Activated naive CD8-positive, alpha-beta T cell (primary cell): ENCODE results near the gene PHEX.

Experiments used
- H3K27ac Mint-ChIP-seq: one replicate; pipeline ENCODE4 v1.8.0; 2021; ENCODE audit warnings: mixed read lengths
- H3K27me3 Mint-ChIP-seq: one replicate; pipeline ENCODE4 v1.8.0; 2021; ENCODE audit warnings: mixed read lengths
- H3K36me3 Mint-ChIP-seq: one replicate; pipeline ENCODE4 v1.8.0; 2021; ENCODE audit warnings: mixed read lengths
- H3K4me1 Mint-ChIP-seq: one replicate; pipeline ENCODE4 v1.8.0; 2021; ENCODE audit warnings: low read depth, mixed read lengths
- H3K4me3 Mint-ChIP-seq: one replicate; pipeline ENCODE4 v1.8.0; 2021; ENCODE audit warnings: mild to moderate bottlenecking, mixed read lengths
- H3K9me3 Mint-ChIP-seq: one replicate; pipeline ENCODE4 v1.8.0; 2021; ENCODE audit warnings: low read depth, mixed read lengths

PHEX gene

DNA sequence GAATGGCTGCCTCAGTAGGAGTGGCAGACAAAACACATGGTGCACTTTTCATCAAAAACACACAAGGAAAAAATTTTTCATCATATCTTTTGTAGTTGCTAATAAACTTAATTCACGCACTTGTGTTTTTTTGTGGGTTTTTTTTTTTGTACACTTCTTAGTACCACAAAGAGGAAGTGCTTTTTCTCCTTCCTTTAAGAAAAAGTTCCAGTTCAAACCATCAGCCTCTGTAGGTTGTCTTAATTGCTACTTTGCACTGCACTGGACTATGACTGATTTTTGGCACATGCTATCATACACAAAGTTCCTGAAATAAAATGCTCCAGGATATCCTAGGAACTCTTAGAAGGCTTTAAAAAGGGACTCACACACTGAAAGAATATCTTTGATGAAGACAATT is at the start of gene PHEX:
Gene PHEX, plus strand, starts transcription at position 242 of the 400 bp plus-strand sequence. CDS start 681 bp downstream, outside the sequence.
- H3K27me3 Mint-ChIP-seq = no peaks in the 10 kb centered on the region
- H3K36me3 Mint-ChIP-seq = no peaks in the 10 kb centered on the region
- H3K4me1 Mint-ChIP-seq = peaks cover 12% of the 10 kb centered on the region
- no peak within 1 kb of the TSS for H3K27ac Mint-ChIP-seq
- no peak within 1 kb of the TSS for H3K4me3 Mint-ChIP-seq
- no peaks in the 10 kb centered on the region for H3K9me3 Mint-ChIP-seq

DNA sequence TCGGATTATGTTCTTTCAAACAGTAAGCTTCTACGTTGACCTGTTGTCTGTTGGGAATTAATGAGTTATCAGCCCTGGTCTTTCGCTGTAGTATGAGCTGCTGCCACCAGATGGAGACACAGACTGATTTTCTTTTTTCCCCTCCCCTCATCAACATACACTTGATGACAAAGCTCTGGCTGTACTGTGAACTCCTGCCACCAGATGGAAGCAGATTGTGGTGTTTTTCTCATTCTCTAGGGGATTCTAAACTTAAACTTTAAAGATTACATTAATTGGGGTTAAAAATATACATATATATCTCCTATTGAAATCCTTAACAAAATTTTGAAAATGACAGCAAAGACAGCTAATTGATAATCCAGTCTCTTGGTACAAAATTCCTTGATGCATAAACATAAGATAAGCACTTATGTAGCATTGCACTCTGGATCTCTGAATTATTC is 46.8 kb upstream of the PHEX start:
- Mint-ChIP-seq H3K36me3 (peaks cover 8% of the 10 kb centered on the region), H3K9me3 (no peaks in the 10 kb centered on the region), H3K27ac (peak overlapping the region; percentile 19), H3K4me1 (peaks cover 14% of the 10 kb centered on the region), H3K4me3 (no peak overlapping the region), H3K27me3 (no peaks in the 10 kb centered on the region)

DNA sequence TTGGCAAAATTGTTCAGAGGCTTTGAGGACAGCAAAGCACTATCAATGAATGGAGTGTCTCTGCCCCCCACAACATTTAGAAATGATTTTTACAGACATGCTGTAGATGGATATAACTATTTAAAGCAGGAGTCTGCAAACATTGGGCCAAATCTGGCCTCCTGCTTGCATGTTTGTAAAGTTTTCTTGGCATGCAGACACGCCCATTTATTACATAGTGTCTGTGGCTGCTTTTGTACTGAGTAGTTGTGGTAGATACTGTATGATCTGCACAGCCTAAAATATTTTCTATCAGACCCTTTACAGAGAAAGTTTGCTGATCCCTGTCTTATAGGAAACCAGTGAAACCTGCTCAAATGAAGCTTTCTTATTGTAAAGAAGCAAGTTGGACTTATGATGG is 45.5 kb upstream of the PHEX start:
- Mint-ChIP-seq H3K36me3 (peaks cover 11% of the 10 kb centered on the region), H3K4me1 (peaks cover 19% of the 10 kb centered on the region), H3K4me3 (no peak overlapping the region), H3K27ac (no peak overlapping the region), H3K27me3 (no peaks in the 10 kb centered on the region), H3K9me3 (no peaks in the 10 kb centered on the region)

DNA sequence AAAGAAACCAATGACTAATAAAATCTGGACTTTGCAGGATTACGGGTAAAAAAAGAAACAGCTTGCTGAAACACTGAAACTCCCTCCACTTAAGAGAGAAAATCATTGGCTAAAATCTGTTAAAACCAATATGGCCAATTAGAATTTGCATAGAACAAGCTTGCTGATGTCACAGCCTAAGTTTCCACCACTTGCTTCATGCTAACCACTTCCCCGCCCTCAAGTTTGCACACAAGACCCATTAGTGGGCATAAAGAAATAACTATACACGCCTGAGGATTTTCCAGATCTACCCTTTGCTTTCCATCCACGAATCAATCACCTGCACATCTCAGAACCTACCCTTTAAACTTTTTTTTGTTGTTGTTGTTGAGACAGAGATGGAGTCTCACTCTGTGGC is 42.7 kb upstream of the PHEX start:
- Mint-ChIP-seq H3K27me3 (no peaks in the 10 kb centered on the region), H3K9me3 (no peaks in the 10 kb centered on the region), H3K4me3 (no peak overlapping the region), H3K27ac (peak overlapping the region; percentile 82), H3K36me3 (peaks cover 13% of the 10 kb centered on the region), H3K4me1 (peaks cover 23% of the 10 kb centered on the region)

DNA sequence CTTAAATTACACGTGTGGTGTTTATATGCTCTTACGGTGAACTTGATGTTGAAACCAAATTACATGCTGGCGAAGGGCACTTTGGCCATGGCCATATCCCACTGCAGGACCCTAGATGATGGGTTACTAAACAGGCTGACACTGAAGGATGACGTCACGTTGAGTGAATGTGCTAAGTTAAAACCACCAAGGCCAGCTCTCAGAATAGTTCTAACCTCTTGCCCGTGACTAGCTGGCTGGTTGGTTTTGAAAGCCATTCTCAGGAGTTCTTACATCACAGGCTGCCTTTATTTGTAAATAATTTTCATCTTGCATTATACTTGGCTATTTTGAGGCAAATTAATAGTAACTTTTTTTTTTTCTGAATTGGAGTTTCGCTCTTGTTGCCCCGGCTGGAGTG is 41.3 kb upstream of the PHEX start:
- Mint-ChIP-seq H3K4me3 (no peak overlapping the region), H3K36me3 (peaks cover 11% of the 10 kb centered on the region), H3K9me3 (no peaks in the 10 kb centered on the region), H3K4me1 (peaks cover 29% of the 10 kb centered on the region), H3K27me3 (no peaks in the 10 kb centered on the region), H3K27ac (peak overlapping the region; percentile 85)

DNA sequence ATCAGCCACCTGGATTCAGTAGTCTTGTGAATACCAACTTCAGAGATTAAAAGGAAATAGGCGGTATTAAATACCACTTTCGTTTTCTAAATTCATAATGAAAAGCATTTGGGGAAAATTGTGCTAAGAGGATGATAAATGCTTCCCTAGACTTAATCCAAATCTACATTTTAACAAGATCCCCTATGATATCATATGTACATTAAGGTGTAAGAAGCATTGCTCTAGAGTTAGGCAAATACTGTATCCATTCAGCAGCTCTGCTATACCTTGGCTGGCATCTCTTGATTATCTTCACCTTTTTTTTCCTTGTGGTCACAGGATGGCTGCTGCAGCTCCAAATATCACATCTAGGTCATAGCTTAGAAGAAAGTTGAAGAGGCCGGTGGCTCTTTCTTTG is 40.6 kb upstream of the PHEX start:
- peaks cover 13% of the 10 kb centered on the region for H3K36me3 Mint-ChIP-seq
- H3K9me3 Mint-ChIP-seq = no peaks in the 10 kb centered on the region
- peak overlapping the region; percentile 85 for H3K27ac Mint-ChIP-seq
- H3K4me1 Mint-ChIP-seq = peaks cover 34% of the 10 kb centered on the region
- H3K4me3 Mint-ChIP-seq = peak overlapping the region; percentile 17
- H3K27me3 Mint-ChIP-seq = no peaks in the 10 kb centered on the region

DNA sequence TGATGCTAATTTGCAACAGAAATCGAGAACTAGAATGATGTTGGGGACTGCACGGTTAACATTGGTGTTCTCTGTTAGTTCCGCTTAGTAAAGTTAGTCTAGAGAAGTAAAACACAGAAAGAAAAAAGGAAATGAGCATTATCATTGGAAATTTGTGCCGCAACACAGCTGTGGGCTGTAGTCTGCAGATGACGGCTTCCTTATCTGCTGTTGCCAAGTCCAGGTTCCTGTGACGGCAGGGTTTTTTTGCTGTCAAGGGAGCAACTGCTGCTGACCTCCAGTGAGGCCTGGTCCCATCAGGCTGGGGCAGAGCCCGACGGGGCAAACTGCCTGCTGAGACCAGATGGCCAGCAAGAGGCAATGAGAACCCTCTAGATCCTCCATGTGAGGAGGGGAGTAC is 38.9 kb upstream of the PHEX start:
- Mint-ChIP-seq H3K9me3 (no peaks in the 10 kb centered on the region), H3K4me3 (no peak overlapping the region), H3K36me3 (peaks cover 13% of the 10 kb centered on the region), H3K4me1 (peaks cover 38% of the 10 kb centered on the region), H3K27ac (peak overlapping the region; percentile 58), H3K27me3 (no peaks in the 10 kb centered on the region)

DNA sequence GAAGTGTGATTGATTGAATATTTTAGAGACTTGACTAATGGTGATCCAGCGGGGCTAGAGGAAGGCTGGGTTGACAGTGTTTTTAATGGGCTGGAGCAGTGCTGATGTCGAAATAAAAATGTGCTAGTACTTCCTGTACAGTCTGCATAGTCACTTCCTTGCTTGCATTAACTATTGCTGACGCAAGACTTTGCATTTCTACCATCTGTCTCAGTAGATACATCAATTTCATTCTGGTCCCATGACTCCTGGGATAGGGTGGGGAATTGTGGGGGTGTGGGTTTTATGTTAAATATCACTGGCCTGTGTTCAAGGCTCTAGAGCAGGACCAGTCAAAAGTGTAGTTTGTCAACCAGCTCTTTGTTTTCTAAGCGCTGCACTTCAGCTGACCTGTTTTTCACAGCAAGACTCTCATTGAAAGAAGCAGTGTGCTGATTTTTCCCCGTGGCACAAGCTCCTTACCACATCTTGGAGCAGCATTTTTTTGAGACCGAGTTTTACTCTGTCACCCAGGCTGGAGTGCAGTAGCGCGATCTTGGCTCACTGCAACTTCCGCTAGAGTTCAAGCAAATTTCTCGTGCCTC is 35.2 kb upstream of the PHEX start:
- no peak overlapping the region for H3K4me3 Mint-ChIP-seq
- H3K9me3 Mint-ChIP-seq = no peaks in the 10 kb centered on the region
- no peaks in the 10 kb centered on the region for H3K27me3 Mint-ChIP-seq
- peaks cover 19% of the 10 kb centered on the region for H3K4me1 Mint-ChIP-seq
- H3K27ac Mint-ChIP-seq = peak overlapping the region; percentile 83
- H3K36me3 Mint-ChIP-seq = peaks cover 4% of the 10 kb centered on the region

DNA sequence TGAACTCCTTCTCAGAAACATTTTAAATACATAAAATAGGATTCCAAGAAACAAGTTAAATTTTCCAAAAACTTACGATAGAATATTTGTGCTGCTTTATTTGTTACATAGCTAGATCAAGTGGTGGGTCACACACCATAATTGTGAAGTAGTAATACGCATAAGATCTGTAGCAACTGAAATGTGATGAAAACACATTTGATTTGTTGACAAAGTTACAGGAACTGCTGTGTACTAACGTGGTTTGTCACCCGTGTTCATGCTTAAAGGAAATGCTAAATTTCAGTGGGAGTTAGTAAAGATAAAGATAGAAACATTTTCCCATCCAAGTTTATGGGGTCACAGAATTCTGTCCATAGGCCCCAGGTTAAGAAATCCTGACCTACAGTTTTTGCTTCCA is 34.1 kb upstream of the PHEX start:
- H3K4me1 Mint-ChIP-seq = peaks cover 23% of the 10 kb centered on the region
- H3K4me3 Mint-ChIP-seq = no peak overlapping the region
- no peak overlapping the region for H3K27ac Mint-ChIP-seq
- no peaks in the 10 kb centered on the region for H3K27me3 Mint-ChIP-seq
- H3K9me3 Mint-ChIP-seq = no peaks in the 10 kb centered on the region
- peaks cover 9% of the 10 kb centered on the region for H3K36me3 Mint-ChIP-seq

DNA sequence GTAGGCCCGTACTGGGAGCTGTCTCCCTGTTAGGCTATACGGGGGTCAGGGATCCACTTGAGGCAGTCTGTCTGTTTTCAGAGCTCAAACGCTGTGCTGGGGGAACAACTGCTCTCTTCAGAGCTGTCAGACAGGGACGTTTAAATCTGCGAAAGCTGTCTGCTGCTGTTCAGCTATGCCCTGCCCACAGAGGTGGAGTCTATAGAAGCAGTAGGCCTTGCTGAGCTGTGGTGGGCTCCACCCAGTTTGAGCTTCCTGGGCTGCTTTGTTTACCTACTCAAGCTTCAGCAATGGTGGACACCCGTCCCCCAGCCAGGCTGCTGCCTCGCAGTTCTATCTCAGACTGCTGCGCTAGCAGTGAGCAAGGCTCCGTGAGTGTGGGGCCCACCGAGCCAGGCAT is 27.3 kb upstream of the PHEX start:
- no peaks in the 10 kb centered on the region for H3K27me3 Mint-ChIP-seq
- H3K36me3 Mint-ChIP-seq = peaks cover 6% of the 10 kb centered on the region
- H3K4me1 Mint-ChIP-seq = peaks cover 23% of the 10 kb centered on the region
- H3K27ac Mint-ChIP-seq = no peak overlapping the region
- H3K4me3 Mint-ChIP-seq = no peak overlapping the region
- no peaks in the 10 kb centered on the region for H3K9me3 Mint-ChIP-seq

DNA sequence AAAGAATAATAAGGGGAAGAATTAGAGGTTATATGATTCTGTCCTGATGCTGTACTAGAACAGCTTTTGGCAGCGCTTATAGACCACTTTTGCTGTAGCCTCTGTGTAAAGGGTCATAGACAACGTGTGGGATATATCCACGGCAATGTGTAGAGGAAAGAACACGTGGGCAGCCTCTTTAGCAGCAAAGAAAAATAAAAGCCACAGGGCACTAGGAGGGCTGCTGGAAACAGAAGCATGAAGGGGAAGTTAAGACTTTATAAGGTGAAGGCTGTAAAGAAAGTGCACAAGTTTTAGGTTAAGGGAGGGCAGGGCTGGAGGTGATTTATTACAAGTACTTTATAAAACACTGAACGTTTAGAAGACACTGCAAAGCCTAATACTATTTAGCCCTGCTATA is 20.1 kb upstream of the PHEX start:
- Mint-ChIP-seq H3K9me3 (no peaks in the 10 kb centered on the region), H3K27ac (no peak overlapping the region), H3K4me1 (peaks cover 16% of the 10 kb centered on the region), H3K27me3 (no peaks in the 10 kb centered on the region), H3K4me3 (no peak overlapping the region), H3K36me3 (peaks cover 2% of the 10 kb centered on the region)

DNA sequence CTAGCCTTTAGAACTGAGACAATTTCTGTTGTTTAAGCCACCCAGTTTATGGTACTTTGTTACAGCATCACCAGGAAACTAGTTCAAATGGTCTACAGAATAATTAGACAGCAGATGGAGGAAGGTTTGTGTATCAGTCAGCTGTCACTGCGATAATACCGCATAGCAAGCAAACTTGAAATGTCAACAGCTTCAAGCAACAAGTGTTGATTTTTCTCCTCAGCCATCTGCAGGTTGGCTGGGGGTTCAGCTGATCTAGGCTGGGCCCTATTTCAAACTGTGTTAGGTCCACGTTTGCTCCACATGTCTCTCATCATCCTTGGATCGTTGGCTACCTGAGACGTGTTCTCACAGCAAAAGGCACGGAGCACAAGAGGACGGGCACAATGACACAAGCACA is 19.2 kb upstream of the PHEX start:
- Mint-ChIP-seq H3K9me3 (no peaks in the 10 kb centered on the region), H3K36me3 (peaks cover 2% of the 10 kb centered on the region), H3K27ac (no peak overlapping the region), H3K4me1 (peaks cover 10% of the 10 kb centered on the region), H3K4me3 (no peak overlapping the region), H3K27me3 (no peaks in the 10 kb centered on the region)

DNA sequence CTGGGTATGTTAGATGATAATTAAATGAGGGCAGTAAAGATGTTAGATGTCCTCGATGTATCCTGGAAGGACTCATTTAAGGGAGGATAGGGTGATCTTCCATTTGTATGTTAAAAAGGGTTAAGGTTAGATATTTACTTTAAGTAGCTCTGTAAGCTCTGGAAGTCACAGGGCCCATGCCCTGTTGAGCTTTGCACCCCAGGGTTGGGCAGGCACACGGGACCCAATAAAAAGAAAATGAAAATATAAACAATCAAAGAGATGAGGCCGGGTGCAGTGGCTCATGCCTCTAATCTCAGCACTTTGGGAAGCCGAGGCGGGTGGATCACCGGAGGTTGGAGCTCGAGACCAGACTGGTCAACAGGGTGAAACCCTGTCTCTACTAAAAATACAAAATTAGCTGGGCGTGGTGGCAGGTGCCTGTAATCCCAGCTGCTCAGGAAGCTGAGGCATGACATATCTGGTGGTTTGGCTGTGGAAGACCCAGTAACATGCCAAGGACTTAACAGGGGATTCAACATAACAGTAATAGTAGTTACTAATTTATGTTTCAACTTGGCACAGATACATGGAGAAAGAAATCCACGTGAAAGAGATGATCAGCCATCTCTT is 16.9 kb upstream of the PHEX start:
- Mint-ChIP-seq H3K4me1 (peaks cover 3% of the 10 kb centered on the region), H3K4me3 (no peak overlapping the region), H3K27me3 (no peaks in the 10 kb centered on the region), H3K9me3 (no peaks in the 10 kb centered on the region), H3K36me3 (peaks cover 2% of the 10 kb centered on the region), H3K27ac (no peak overlapping the region)

DNA sequence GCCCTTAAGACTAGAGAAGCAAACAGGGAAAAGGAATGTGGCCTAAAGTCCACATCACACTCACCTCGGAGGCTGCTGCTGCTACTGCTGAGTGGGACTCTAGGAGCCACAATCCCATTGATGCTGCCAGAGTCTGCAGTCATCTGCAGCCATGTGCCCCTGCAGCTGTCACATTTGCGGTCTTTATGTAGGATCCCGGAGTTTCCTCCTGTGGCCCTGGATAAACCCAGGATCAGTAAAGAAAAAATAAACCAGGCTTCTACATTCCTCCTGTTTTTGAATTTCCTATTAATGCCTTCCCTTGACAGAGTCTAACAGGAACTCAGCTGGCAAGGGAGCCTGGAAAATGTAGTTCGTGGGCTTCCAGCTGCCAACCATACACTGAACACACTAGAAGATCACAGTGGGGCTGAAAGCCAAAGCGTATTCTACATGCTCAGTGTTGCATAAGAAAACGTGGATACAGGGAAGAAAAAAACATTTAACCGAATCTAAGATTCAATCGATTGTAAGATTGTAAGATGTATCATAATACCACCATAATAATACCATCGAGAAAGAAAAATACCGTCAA is 10.3 kb upstream of the PHEX start:
- no peaks in the 10 kb centered on the region for H3K36me3 Mint-ChIP-seq
- no peaks in the 10 kb centered on the region for H3K4me1 Mint-ChIP-seq
- no peak overlapping the region for H3K4me3 Mint-ChIP-seq
- H3K27ac Mint-ChIP-seq = no peak overlapping the region
- H3K9me3 Mint-ChIP-seq = no peaks in the 10 kb centered on the region
- H3K27me3 Mint-ChIP-seq = no peaks in the 10 kb centered on the region

DNA sequence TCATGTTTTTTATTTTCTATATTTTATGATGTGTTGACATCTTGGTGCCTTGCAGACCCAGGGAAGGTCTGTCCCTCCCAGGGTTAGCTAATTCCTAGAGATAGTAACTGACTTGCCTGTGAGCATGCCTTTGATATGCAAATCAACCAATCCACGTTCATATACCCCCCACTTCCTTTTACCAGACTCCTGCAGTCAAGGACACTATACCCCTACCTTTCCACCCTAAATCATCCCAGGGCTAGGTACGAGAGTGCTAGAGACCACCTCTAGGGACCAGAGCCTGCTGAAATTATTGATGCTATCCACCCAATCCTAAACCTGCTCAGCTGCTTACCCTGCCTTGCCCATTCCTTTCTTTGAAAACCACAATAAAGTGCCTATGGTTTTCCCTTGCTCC is 7.5 kb upstream of the PHEX start:
- H3K4me3 Mint-ChIP-seq = no peak overlapping the region
- H3K36me3 Mint-ChIP-seq = no peaks in the 10 kb centered on the region
- H3K27me3 Mint-ChIP-seq = no peaks in the 10 kb centered on the region
- H3K27ac Mint-ChIP-seq = no peak overlapping the region
- H3K9me3 Mint-ChIP-seq = no peaks in the 10 kb centered on the region
- peaks cover 7% of the 10 kb centered on the region for H3K4me1 Mint-ChIP-seq

DNA sequence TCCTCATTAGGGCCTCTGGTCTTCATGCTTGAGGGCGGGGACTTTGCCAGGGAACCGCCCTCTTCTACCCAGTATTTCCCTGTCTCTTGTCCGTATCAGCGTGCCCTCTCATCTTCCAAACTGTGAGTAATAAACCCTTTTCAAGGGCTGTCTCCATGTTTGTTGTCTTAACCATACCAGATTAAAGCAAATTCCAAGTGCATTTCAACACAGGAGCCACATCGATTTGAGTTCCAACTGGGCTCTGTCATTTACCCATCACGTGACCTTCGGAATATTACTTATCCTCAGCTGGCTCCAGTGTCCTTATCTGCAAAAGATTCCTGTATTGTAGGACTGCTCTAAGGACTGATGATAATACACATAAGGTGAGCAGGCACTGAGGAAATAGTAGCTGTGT is 6.4 kb upstream of the PHEX start:
- H3K4me3 Mint-ChIP-seq = no peak overlapping the region
- H3K4me1 Mint-ChIP-seq = peaks cover 7% of the 10 kb centered on the region
- no peaks in the 10 kb centered on the region for H3K27me3 Mint-ChIP-seq

More for the DNA sequence above, 6.4 kb upstream of the PHEX start:
- H3K36me3 Mint-ChIP-seq = no peaks in the 10 kb centered on the region
- no peaks in the 10 kb centered on the region for H3K9me3 Mint-ChIP-seq
- H3K27ac Mint-ChIP-seq = no peak overlapping the region
